Pancreas (tissue), 10 donors: ENCODE results near the gene DOP1A. TPM values are rescaled to one million over a fixed set of nuclear protein-coding genes. Genes with fewer than 3 reads are reported as not detected.

Experiments used
- ATAC-seq, 4 donors: fragments of 200-7000 bp; cut with Tn5 transposase; one replicate each; pipeline versions ENCODE4 v1.8.0 to v1.9.1; 2020; ENCODE audit warnings: mild to moderate bottlenecking in 4 of 4, moderate library complexity in 4 of 4
- DNase-seq, 6 donors: peaks; one replicate each; pipeline ENCODE4 v3.0.0-alpha.2; 2020
- FAIRE-seq: peaks from 2 replicates; lab custom pipeline; 2012; peaks lifted over from hg19 to GRCh38; lab: Jason Lieb, UNC
- H3K27ac ChIP-seq, 4 donors: fragments of 200-600 bp; sonication (generic); 1 replicate in 3 of 4; 2 replicates in 1 of 4; pipeline versions ENCODE4 v1.5.0 to v1.8.0; 2020
- H3K27me3 ChIP-seq, 4 donors: fragments of 200-600 bp; one replicate each; pipeline ENCODE4 v1.8.0; 2021
- H3K36me3 ChIP-seq, 3 donors: fragments of 200-600 bp; sonication (generic) in 1 of 3; one replicate each; pipeline versions ENCODE4 v1.5.0 to v1.8.0; 2020 to 2021
- H3K4me1 ChIP-seq, 3 donors: fragments of 200-600 bp; one replicate each; pipeline ENCODE4 v1.8.0; 2021
- H3K4me3 ChIP-seq, 4 donors: fragments of 200-600 bp; sonication (generic) in 2 of 4; one replicate each; pipeline versions ENCODE4 v1.5.0 to v1.8.0; 2020 to 2021
- H3K9me3 ChIP-seq, 4 donors: fragments of 200-600 bp; one replicate each; pipeline ENCODE4 v1.8.0; 2021
- WGBS, 2 donors: extraction: QIAGEN DNeasy Blood & Tissue Kit; methylation state at CpG; one replicate each; pipeline ENCODE4 v1.1.7; 2013; 5-methylcytosine and 5-hydroxymethylcytosine counted together
- intact Hi-C, 3 donors: fragments of 100-400 bp; cut with DNase I; formaldehyde crosslinking; loops; one replicate each; pipeline versions ENCODE4 v1.11.1 to v1.14.2; 2022
- polyA plus RNA-seq, 2 donors: library from polyadenylated mRNA; stranded (reverse); fragments of 200-250 nt; gene quantifications; one replicate each; pipeline ENCODE4 v1.2.3, GENCODE V29; 2013
- total RNA-seq, 6 donors: library from RNA; stranded (reverse); fragmentation: NEBNext Ultra II Directional in 4 of 6; extraction: Animal tissue kit (Norgen Biotek cat#: 25700) in 4 of 6; gene quantifications; one replicate each; pipeline versions ENCODE4 v1.2.1 to v1.2.4, GENCODE V29; 2021 to 2023
- TF ChIP-seq, protein P1 (sequence below), 4 donors: fragments of 200-600 bp; sonication (generic) in 3 of 4; IDR thresholded peaks; one replicate each; pipeline versions ENCODE4 v1.5.0 to v1.8.0; 2021; ENCODE audit warnings: antibody characterized with exemption in 4 of 4
- donor health status: healthy with polysubstance abuse.
- donor health status: DM: no; HTN: no; CAD: no; lungs with moderate emphysema.
- donor health status: DM: no; HTN: no; CAD: no.
- donor health status: control.
- donor health status: control.
- donor health status: Bipolar disorder and iron deficiency.
- donor health status: DM: yes; HTN: yes; CAD: no.
- donor health status: DM: no; HTN: no; CAD: no.
- donor health status: DM: no; HTN: no; CAD: no.
- donor health status: DM: yes; HTN: yes; CAD: no.

The DOP1A gene
- total and polyA plus RNA-seq, 8 donors: 5.9 to 16.1 (median 10.5) TPM

DNA sequence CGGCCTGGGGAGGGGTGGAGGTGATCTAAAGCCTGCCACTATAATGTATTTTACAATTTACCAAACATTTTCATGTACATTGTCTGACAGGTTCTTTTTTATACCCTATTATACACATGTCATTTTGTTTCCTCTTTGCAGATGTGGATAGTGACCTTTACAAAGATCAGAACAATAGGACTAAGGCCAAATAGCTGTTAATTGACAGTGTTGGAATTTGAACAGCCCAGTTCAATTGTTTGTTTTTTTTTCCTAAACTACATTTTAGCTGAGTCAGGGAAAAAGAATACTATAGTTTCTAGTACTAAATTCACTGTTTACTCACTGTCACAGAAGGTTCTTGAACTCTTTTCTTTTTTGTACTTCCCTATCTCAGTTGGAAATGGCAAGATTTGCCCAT lies 85.4 kb downstream of the DOP1A start:
- intact Hi-C loops: no loop called here
- Histone ChIP-seq H3K4me3 (no peak overlapping the region), H3K27me3 (no peaks in the 10 kb centered on the region), H3K27ac (no peak overlapping the region), H3K9me3 (no peaks in the 10 kb centered on the region), H3K4me1 (no peaks in the 10 kb centered on the region), H3K36me3 (peaks cover 0 to 47% (median 4%) of the 10 kb centered on the region in 3 donors)
- TF ChIP-seq, protein P1, sequence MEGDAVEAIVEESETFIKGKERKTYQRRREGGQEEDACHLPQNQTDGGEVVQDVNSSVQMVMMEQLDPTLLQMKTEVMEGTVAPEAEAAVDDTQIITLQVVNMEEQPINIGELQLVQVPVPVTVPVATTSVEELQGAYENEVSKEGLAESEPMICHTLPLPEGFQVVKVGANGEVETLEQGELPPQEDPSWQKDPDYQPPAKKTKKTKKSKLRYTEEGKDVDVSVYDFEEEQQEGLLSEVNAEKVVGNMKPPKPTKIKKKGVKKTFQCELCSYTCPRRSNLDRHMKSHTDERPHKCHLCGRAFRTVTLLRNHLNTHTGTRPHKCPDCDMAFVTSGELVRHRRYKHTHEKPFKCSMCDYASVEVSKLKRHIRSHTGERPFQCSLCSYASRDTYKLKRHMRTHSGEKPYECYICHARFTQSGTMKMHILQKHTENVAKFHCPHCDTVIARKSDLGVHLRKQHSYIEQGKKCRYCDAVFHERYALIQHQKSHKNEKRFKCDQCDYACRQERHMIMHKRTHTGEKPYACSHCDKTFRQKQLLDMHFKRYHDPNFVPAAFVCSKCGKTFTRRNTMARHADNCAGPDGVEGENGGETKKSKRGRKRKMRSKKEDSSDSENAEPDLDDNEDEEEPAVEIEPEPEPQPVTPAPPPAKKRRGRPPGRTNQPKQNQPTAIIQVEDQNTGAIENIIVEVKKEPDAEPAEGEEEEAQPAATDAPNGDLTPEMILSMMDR (IDR thresholded peaks at IDR 0.05): no peak
- 86 to 88% methylated on average over 1 of the region's 1 CpG for WGBS, 2 donors
- no peak for FAIRE-seq
- no peak for ATAC-seq
- no peak for DNase-seq

DNA sequence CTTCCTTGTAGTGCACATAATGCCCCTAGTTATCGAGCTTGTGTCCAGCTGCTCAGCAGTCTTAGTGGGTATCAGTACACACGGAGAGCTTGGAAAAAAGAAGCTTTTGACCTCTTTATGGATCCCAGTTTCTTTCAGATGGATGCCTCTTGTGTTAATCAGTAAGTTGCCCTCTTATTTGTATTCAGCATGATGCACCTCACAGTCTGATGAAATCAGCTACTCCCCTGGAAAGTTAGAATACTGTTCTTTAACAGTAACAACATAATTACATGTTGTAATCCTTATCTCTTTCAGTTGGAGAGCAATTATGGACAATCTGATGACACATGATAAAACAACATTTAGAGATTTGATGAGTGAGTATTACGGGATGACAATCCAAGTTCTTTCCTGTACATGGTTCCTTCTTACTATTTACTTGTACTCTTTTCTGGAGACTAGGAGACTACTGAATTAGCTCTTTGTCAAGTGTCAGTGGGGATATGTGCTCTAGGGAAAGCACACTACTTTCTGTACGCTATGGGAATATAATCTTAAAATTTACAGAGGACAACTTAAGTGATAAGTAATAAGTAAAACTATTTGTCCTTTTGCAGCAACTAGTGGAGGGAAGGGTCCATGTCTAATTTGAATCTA lies 86.5 kb downstream of the DOP1A start:
- no peaks in the 10 kb centered on the region for H3K9me3 ChIP-seq
- no peak overlapping the region for H3K27ac ChIP-seq
- H3K4me1 ChIP-seq: no peaks in the 10 kb centered on the region
- TF ChIP-seq, protein P1 (IDR thresholded peaks at IDR 0.05): no peak
- no peaks in the 10 kb centered on the region for H3K27me3 ChIP-seq
- ATAC-seq (no peak), FAIRE-seq (no peak), DNase-seq (no peak)
- H3K36me3 ChIP-seq: peaks cover 0 to 56% (median 4%) of the 10 kb centered on the region in 3 donors
- no peak overlapping the region for H3K4me3 ChIP-seq
- 76 to 84% methylated on average over 4 of the region's 4 CpGs for WGBS, 2 donors
- intact Hi-C loops: no loop called here

DNA sequence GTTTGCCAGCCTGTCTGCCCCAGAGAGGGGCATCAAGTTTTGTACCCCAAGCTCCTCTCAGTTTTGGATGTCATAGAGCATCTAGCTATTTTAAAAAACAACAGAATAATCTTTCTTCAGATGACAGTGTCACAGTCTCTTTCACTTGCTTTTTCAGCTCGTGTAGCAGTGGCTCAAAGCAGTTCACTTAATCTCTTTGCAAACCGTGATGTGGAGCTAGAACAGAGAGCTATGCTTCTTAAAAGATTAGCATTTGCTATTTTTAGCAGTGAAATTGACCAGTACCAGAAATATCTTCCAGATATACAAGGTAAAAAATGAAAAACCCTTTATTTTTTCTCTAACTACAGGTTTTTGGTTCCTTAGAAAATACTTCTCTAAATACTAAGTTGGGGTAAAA lies 88.3 kb downstream of the DOP1A start:
- no peaks in the 10 kb centered on the region for H3K27me3 ChIP-seq
- intact Hi-C loops: no loop called here
- TF ChIP-seq, protein P1 (IDR thresholded peaks at IDR 0.05): no peak

DNA sequence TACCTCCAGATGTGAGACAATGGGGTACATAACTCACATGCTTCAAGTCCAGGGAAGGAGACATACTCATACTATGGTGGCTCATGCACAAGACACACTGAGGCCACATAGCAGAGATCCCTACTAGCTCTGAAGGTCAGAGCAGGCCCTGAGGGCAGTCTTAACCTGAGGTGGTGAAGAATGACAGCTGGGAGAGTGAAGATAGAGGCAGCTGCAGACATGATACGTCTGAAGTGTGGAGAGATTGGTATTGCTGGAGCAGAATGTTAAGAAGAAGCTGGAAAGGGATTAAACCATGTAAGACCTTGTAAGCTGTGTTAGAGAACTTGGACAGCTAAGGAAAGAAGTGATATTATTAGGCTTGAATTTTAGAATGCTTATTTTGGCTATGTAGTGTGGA lies 92.7 kb downstream of the DOP1A start:
- Histone ChIP-seq H3K27me3 (no peaks in the 10 kb centered on the region), H3K4me1 (no peaks in the 10 kb centered on the region), H3K27ac (no peak overlapping the region), H3K9me3 (no peaks in the 10 kb centered on the region), H3K36me3 (peaks cover 0 to 40% (median 3%) of the 10 kb centered on the region in 3 donors), H3K4me3 (no peak overlapping the region)
- ATAC-seq: no peak
- DNase-seq: no peak
- intact Hi-C loops: no loop called here
- FAIRE-seq: no peak
- WGBS, 2 donors: 70 to 72% methylated on average over 1 of the region's 1 CpG
- TF ChIP-seq, protein P1 (IDR thresholded peaks at IDR 0.05): no peak

More for the DNA sequence above, 88.3 kb downstream of the DOP1A start:
- no peaks in the 10 kb centered on the region for H3K4me1 ChIP-seq
- no peak overlapping the region for H3K4me3 ChIP-seq
- no peaks in the 10 kb centered on the region for H3K9me3 ChIP-seq
- no peak for DNase-seq
- peaks cover 0 to 71% (median 7%) of the 10 kb centered on the region in 3 donors for H3K36me3 ChIP-seq
- 43 to 51% methylated on average over 2 of the region's 2 CpGs for whole genome bisulfite sequencing, 2 donors
- FAIRE-seq: no peak
- no peak overlapping the region for H3K27ac ChIP-seq
- ATAC-seq: no peak

DNA sequence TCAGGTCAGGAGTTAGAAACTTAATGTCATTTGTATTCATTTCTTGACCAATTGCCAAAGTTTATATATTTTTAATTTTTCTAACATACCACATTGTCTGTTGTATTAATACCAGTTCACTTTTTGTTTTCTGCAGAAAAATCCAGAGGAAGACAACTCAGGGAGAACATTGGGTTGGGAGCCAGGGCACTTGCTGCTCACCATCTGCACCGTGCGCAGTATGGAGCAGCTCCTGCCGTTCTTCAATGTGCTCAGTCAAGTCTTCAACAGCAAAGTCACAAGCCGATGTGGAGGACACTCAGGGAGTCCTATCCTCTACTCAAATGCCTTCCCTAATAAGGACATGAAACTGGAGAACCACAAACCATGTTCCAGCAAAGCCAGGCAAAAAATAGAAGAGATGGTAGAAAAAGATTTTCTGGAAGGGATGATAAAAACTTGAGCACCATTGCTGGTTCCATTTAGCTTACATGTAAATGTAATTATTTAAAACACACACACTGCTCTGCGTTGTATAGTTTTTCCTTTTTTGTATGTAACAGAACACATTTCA lies 100.3 kb downstream of the DOP1A start:
- Histone ChIP-seq H3K27ac (no peak overlapping the region), H3K4me3 (no peak overlapping the region), H3K27me3 (no peaks in the 10 kb centered on the region), H3K36me3 (peaks cover 0 to 64% (median 51%) of the 10 kb centered on the region in 3 donors), H3K9me3 (no peaks in the 10 kb centered on the region), H3K4me1 (no peaks in the 10 kb centered on the region)
- ATAC-seq (no peak), DNase-seq (no peak), FAIRE-seq (no peak)
- TF ChIP-seq, protein P1 (IDR thresholded peaks at IDR 0.05): no peak
- 94 to 95% methylated on average over 5 of the region's 5 CpGs for WGBS, 2 donors
- intact Hi-C loops: no loop called here
